Frontal cortex (tissue), 4 donors: Measurements from ENCODE around the gene NHSL2. TPM values are rescaled to one million over a fixed set of nuclear protein-coding genes. Genes with fewer than 3 reads are reported as not detected.

Source experiments
- DNase-seq, 2 donors: peaks; one replicate each; pipeline ENCODE4 v3.0.0; 2012; ENCODE audit warnings: low spot score in 2 of 2
- FAIRE-seq: peaks from 2 replicates; lab custom pipeline; 2012; peaks lifted over from hg19 to GRCh38; lab: Jason Lieb, UNC
- total RNA-seq: library from RNA; depleted of rRNA; stranded (reverse); fragments of >200 nt; gene quantifications from one replicate; pipeline ENCODE4 v1.2.3, GENCODE V29; 2014
- donor health status: control.
- donor health status: control.
- donor health status: control.

Gene NHSL2
- total RNA-seq, 1 donor from 2014 or later: 0.82 TPM

GRCh38 chrX:71976753-71977152, 66.1 kb downstream of the NHSL2 start:
- DNase-seq (no peak), FAIRE-seq (no peak)

GRCh38 chrX:71978164-71978563, 67.5 kb downstream of the NHSL2 start:
- FAIRE-seq (no peak), DNase-seq (no peak)

GRCh38 chrX:71989768-71990426, 79.3 kb downstream of the NHSL2 start:
- FAIRE-seq (no peak), DNase-seq (no peak)

- no peak for FAIRE-seq
- DNase-seq: no peak
These were observed 79.9 kb downstream of the NHSL2 start for GRCh38 chrX:71990518-71990917.

GRCh38 chrX:71991164-71991563, 80.5 kb downstream of the NHSL2 start:
- DNase-seq: no peak
- FAIRE-seq: no peak

- no peak for DNase-seq
- no peak for FAIRE-seq
These were observed 82.1 kb downstream of the NHSL2 start for GRCh38 chrX:71992711-71993110.

GRCh38 chrX:71993371-71993770, 82.7 kb downstream of the NHSL2 start:
- FAIRE-seq: no peak
- DNase-seq: no peak

GRCh38 chrX:71994601-71995000, 84.0 kb downstream of the NHSL2 start:
- no peak for DNase-seq
- FAIRE-seq: no peak

GRCh38 chrX:71995122-71995521, 84.5 kb downstream of the NHSL2 start:
- DNase-seq (no peak), FAIRE-seq (no peak)

GRCh38 chrX:71996136-71996535, 85.5 kb downstream of the NHSL2 start:
- no peak for FAIRE-seq

GRCh38 chrX:71996826-71997225, 86.2 kb downstream of the NHSL2 start:
- FAIRE-seq (no peak), DNase-seq (no peak)

More at GRCh38 chrX:71996136-71996535, 85.5 kb downstream of the NHSL2 start:
- DNase-seq: no peak

GRCh38 chrX:71997320-71997719, 86.7 kb downstream of the NHSL2 start:
- no peak for DNase-seq
- FAIRE-seq: no peak

GRCh38 chrX:71998836-71999509, 88.3 kb downstream of the NHSL2 start:
- FAIRE-seq: no peak
- DNase-seq: no peak

- DNase-seq: no peak
These were observed 88.9 kb downstream of the NHSL2 start for GRCh38 chrX:71999535-71999934.

GRCh38 chrX:72001471-72001870, 90.8 kb downstream of the NHSL2 start:
- no peak for FAIRE-seq
- DNase-seq: no peak

More at GRCh38 chrX:71999535-71999934, 88.9 kb downstream of the NHSL2 start:
- FAIRE-seq: no peak

GRCh38 chrX:72001906-72002305, 91.3 kb downstream of the NHSL2 start:
- FAIRE-seq (no peak), DNase-seq (no peak)

- DNase-seq: no peak
These were observed 92.2 kb downstream of the NHSL2 start for GRCh38 chrX:72002875-72003274.

GRCh38 chrX:72003811-72004750, 93.4 kb downstream of the NHSL2 start:
- DNase-seq (no peak), FAIRE-seq (no peak)

More at GRCh38 chrX:72002875-72003274, 92.2 kb downstream of the NHSL2 start:
- FAIRE-seq: no peak

- no peak for FAIRE-seq
- no peak for DNase-seq
These were observed 94.4 kb downstream of the NHSL2 start for GRCh38 chrX:72005046-72005445.

GRCh38 chrX:72006461-72006860, 95.8 kb downstream of the NHSL2 start:
- no peak for DNase-seq
- FAIRE-seq: no peak
